GM19025 (cell line): ENCODE results near the gene ZNF215.
"Not testable (repeated sequence)": the region's sequence is repeated elsewhere in the genome, so short reads cannot be mapped to it uniquely, and the experiment has no call there.

Experiments
- ATAC-seq: cut with Tn5 transposase; IDR thresholded peaks from one replicate; pipeline ENCODE4 v1.9.1; 2021; ENCODE audit warnings: mild to moderate bottlenecking, low read depth, moderate library complexity; ENCODE audit not compliant: unreplicated experiment

Gene ZNF215

DNA sequence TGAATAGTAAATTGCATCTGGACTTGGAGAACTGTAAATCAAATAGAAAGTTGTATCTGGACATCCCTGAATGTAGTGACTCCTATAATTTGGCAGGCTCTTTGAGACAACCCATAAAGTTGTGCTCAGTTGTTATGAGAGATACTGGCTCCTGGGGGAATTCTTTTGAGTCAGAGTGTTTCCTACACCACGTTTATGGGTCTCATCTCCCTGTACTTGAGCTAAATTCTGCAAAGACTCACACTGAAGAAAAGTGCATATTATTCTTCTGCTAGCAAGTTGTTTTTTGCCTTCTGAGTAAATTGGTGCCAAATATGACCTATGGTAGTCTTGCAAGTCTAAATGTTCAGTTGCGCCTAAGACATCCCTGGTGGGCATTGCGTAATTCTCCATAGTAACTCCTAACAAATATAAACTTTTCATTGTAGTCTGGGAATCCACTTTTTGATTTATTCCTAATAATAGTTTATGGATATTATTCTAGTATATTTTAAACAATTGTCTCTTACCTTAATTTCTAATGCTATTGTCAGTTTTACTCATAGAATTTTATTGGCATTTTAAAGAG, 5.0 kb downstream of the ZNF215 start:
- ATAC-seq = no peak

DNA sequence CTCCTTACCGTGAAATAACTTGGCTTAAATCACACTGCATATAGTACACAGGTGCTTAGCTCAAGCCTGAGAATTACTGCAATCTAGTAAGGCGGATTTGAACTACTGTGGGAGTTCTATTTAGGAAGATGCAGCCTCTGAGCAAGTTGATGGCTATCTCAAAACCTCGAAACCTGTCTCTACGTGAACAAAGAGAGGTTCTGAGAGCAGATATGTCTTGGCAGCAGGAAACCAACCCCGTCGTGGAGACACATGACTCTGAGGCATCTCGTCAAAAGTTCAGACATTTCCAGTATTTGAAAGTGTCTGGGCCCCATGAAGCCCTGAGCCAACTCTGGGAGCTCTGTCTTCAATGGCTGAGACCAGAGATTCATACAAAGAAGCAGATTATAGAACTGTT, 5.9 kb downstream of the ZNF215 start:
- ATAC-seq = no peak

DNA sequence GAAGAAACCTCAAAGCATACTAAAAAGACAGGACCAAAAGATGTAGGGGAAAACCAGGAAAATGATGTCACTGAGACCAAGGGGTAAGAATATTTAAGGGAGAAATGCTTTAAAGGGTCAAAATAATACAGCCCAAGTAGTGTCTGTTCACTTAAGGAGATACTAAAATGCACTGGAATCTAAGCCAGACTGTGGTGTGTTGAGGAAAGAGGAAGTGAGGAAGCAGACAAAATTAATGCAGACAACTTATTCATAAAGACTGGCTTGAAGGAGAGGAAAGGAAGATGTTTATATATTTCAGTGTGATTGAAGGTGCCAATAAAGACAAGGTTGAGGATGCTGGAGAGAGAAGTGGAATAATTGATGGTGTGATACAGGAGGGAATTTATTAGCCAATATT, 15.7 kb downstream of the ZNF215 start:
- ATAC-seq = no peak

DNA sequence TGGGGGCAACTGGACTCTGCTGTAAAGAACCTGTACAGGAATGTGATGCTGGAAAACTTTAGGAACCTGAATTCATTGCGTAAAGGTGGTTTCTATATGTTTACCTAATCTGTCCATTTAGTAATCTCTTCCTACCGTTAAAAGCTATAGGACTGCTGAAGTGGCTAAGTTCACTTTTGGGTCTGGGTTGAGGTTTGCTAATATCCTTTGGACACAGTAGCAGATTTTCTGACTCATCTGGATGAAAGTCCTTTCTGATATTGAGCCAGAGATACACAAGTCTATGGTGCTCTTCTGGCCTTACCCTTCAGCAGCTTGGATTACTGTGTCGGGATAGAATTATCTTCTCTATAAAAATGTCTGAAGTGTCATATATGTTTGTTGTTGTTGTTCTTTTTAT, 16.9 kb downstream of the ZNF215 start:
- no peak for ATAC-seq

DNA sequence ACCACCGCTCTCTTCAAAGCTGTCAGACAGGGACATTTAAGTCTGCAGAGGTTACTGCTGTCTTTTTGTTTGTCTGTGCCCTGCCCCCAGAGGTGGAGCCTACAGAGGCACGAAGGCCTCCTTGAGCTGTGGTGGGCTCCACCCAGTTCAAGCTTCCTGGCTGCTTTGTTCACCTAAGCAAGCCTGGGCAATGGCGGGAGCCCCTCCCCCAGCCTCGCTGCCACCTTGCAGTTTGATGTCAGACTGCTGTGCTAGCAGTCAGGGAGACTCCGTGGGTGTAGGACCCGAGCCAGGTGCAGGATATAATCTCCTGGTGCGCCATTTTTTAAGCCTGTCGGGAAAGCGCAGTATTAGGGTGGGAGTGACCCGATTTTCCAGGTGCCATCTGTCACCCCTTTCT, 28.0 kb downstream of the ZNF215 start:
- not testable (repeated sequence) for ATAC-seq

DNA sequence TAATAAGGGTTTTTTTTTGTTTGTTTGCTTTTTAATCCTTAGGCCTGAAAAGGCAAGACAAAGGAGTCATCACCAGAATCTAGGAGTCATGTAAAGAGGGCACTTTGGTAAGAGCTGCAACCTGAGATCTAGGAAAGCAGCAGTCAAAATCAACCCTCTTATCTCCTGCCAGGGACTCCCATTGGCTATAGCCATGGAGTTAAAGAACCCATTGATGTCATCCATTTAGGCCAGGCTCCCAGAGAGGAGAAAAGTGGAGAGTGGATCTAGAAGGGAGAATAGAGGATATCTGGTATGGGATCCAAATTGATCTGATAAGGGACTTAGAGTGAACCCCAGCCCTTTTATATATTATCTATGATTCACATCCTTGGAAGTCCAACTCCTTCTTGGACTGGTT, 35.9 kb downstream of the ZNF215 start:
- no peak for ATAC-seq

DNA sequence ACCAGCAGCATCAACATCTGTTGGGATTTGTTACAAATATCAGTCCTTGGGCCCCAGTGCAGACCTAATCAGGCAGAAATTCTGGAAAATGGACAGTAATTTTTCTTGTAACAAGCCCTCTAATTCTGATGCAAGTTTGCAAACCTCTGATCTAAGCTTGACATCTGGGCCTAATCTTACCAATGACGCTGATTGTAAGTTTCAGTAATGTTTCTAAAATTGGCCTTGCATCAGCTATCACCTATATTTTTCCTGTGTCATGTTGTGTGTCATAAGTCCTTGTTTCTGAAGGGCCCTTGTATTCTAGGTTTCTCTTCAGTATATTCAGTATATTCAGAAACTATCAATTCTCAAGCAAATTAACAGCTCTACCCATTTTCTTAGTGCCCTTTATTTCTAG, 36.4 kb downstream of the ZNF215 start:
- no peak for ATAC-seq

DNA sequence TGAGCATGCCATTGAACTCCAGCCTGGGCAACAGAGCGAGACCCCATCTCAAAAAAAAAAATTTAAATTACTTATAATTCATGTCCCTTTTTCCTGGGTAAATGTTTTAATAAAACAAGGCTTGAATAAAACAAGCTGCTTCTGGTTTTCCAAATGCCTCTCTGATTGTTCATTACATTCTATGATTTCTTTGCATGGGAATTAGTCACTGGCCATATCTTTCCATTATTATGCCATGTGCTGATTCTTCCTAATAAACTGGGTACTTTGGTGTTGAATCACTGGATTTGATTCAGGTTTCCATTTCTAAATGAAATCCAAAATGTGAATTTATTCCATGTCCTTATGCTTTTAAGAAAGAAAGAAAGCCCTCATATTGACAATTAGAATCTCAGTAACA, 42.6 kb downstream of the ZNF215 start:
- no peak for ATAC-seq

DNA sequence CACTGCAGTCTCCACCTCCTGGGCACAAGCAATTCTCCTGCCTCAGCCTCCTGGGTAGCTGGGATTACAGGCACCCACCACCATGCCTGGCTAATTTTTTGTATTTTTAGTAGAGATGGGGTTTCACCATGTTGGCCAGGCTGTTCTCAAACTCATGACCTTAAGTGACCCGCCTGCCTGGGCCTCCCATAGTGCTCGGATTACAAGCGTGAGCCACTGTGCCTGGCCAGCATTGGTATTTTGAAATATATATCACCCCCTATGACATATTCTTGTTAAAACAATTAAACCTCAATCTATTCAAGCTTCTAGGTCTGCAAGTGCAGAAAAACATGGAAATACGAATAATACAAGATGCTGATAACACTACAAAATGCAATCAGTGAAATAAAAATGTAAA, 43.6 kb downstream of the ZNF215 start:
- ATAC-seq = not testable (repeated sequence)

DNA sequence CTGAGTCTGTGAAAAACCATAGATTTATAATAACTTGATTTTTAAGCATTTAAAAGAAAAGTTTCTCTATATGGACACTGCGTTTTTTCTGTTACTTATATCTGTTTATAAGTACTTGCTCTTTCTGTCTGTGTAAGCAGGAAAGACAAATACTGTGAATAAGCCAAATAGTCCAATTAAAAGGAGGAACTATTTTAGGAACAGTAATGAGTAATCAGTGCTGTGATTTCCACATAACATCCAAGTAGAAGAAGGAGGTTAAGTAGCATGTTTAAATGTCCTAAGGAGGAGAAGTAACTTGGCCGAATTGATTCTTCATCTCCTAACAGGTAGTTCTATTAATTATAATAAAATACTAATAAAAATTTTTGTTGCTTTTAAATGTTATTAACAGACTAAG, 53.1 kb downstream of the ZNF215 start:
- ATAC-seq = no peak

DNA sequence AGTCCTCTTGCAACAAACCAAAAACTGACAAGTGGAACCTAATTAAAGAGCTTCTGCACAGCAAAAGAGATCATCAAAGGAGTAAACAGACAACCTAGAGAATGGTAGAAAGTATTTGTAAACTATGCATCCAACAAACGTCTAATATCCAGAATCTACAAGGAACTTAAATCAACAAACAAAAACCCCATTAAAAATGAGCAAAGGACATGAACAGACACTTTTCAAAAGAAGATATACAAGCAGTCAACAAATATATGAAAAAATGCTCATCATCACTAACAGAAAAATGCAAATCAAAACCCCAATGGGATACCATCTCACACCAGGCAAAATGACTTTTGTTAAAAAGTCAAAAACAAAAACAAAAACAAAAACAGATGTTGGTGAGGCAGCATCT, 60.3 kb downstream of the ZNF215 start:
- ATAC-seq = no peak

DNA sequence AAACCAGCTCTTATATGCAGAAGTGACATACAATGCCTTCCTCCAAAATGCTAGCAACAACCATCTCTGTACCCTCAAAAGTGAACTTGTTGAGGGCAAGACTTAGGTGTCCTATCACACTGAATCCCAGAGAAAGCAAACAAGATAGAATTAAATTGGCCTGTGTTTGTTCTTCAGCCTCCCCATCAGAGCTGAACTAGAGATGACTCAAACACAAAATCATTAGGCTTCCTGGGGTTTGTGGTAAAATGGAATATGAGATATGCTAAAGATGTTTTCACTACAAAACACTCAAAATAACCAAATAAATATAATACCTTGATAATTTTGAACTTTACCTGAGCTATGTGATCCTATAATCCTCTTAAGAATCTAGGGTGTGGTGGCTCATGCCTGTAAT, 62.3 kb downstream of the ZNF215 start:
- ATAC-seq = no peak

DNA sequence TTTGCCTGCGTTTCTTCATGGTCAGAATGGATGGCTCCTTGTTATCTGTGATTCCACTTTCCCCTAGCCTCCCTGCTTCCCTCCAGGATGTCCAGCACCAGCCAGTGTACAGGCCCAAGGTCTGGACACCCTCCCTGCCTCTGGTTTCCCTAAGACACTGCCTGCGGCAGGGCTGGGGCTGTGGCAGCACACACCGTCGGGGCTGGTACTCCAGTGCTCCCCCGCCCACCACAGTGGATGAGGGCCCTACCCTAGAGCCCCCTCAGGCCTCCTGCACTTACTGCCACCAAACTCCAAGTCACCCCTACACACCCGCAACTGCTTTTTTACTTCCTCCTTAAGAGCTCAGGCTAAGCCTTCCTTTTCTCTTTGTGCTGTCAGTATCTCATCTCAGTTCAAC, 65.0 kb downstream of the ZNF215 start:
- no peak for ATAC-seq

DNA sequence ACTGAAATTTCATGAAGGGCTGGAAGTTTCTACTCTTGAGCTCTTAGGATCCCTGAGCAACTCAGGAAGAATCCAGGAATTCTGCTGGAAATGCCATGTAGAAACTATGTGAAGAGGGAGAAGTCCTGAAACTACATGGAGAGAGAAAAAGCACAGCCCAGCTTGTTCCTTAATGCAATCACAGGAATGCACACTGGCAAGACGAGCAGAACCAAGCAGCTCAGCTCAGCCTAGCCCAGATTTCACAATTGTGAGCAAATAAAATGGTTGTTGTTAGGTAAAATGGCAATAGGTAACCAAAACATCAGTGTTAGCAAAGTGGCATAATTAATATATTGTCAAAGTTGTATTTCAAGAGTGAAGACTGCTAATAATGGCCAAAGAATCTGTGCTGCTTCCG, 65.8 kb downstream of the ZNF215 start:
- no peak for ATAC-seq

DNA sequence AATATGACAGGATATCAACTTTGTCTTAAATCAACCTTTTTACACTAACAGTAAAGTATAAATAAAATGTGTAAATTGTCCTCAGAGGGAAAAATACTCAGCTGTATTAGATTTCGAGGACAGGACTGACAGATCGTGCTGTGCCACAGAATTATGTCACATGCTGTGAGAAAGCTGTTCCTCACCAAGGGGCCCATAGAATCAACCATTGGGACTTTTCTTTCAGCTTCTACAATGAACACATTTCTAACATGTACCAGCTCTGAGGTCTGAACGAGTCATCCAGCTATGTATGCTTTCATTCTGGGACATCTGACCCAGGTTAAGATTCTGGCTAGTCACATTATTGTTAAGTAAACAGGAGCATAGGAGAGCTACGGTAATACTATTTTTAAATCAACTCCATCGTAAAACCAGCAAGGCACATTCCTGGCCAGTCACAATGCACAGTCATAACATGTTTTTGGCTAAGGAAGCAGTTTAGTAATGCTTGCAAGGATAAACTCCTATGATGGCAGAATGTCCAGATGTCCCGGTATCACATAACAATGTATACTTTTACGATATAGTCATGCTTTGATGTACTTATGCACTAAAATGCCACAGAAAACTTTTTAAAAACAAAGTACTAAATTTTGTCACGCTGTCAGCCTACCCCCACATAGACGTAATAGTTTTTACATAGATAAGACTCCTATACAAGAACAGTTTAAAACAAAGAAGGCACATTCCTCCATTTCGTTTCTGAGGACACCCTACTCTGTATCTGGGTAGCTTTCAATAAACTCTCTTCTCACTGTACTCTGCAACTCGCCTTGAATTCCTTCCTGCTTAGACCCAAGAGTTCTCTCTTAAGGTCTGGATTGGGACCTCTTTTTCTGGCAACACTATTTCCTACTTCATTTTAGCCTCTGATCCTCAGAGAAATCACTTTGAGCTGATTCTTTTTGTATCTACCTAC, 66.5 kb downstream of the ZNF215 start:
- ATAC-seq = no peak

DNA sequence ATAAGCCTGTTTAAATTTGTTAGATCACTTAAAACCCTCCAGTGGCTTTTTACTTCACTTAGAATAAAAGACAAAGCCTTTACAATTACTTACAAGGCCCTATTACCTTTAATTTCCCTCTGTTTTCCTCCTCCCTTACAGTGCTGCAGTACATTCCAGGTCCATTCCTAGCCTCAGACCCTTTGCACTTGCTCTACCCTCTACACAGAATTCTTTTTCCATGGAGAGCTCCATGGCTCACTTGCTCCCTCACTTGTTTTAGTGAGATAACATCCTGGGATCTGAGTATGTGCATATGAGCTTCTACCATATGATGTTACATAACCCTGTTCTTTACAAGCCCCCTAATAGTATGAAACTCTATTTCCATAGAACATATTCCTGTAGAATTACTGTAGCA, 69.5 kb downstream of the ZNF215 start:
- no peak for ATAC-seq

DNA sequence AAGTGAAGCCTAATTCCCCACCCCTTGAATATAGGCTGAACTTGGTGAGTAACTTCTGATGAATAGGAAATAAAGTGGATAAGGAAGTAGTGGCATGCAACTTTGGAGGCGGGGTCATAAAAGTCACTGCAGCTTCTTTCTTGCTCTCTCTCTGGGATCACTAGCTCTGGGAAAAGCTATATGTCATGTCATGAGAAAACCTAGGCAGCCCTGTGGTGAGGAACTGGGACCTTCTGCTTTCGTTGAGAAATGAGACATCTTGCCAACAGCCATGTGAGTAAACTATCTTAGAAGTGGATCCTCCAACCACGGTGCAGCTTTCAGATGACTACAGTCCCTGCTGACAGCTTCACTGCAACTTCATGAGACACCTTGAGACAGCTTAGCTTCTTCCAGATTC, 78.3 kb downstream of the ZNF215 start:
- no peak for ATAC-seq
